IPS DF 6.9 (cell line): ENCODE measurements around the gene SLC2A1.

Experiments used
- DNase-seq: peaks from one replicate; pipeline ENCODE4 v3.0.0-alpha.2; 2013; ENCODE audit warnings: low read depth, low spot score
- H3K27ac ChIP-seq: one replicate; pipeline ENCODE4 v1.5.1; 2013; ENCODE audit warnings: low read length, control low read depth
- H3K27me3 ChIP-seq: 2 replicates; pipeline ENCODE4 v1.6.1; 2013; ENCODE audit warnings: mild to moderate bottlenecking, low read length; ENCODE audit not compliant: control insufficient read depth, insufficient read depth
- H3K36me3 ChIP-seq: 2 replicates; pipeline ENCODE4 v1.6.1; 2013; ENCODE audit warnings: low read length; ENCODE audit not compliant: control insufficient read depth, insufficient read depth
- H3K4me1 ChIP-seq: 2 replicates; pipeline ENCODE4 v1.6.1; 2013; ENCODE audit warnings: low read length; ENCODE audit not compliant: control insufficient read depth, insufficient read depth
- H3K4me3 ChIP-seq: 2 replicates; pipeline ENCODE4 v1.5.1; 2013; ENCODE audit warnings: mild to moderate bottlenecking, low read length
- H3K9me3 ChIP-seq: 2 replicates; pipeline ENCODE4 v1.6.1; 2013; ENCODE audit warnings: low read length, inconsistent platforms; ENCODE audit not compliant: control insufficient read depth, insufficient read depth
- WGBS: extraction: QIAGEN DNeasy Blood & Tissue Kit; methylation state at CpG from one replicate; pipeline ENCODE4 v1.1.7; 2013; ENCODE audit warnings: mixed read lengths, missing lambda C conversion rate; ENCODE audit not compliant: insufficient read length, insufficient coverage; 5-methylcytosine and 5-hydroxymethylcytosine counted together

Gene SLC2A1

GRCh38 chr1:42888013-42888633 lies 70.5 kb downstream of the SLC2A1 start:
- no peak for DNase-seq
- no peak overlapping the region for H3K27ac ChIP-seq
- WGBS: no CpG with 5 or more reads among the region's 31 CpGs
- no peaks in the 10 kb centered on the region for H3K4me1 ChIP-seq
- H3K27me3 ChIP-seq: no peaks in the 10 kb centered on the region
- no peak overlapping the region for H3K4me3 ChIP-seq
- H3K36me3 ChIP-seq: no peaks in the 10 kb centered on the region
- no peaks in the 10 kb centered on the region for H3K9me3 ChIP-seq

- H3K4me3 ChIP-seq: no peak overlapping the region
- H3K9me3 ChIP-seq: no peaks in the 10 kb centered on the region
- no peak for DNase-seq
- H3K36me3 ChIP-seq: no peaks in the 10 kb centered on the region
- H3K4me1 ChIP-seq: no peaks in the 10 kb centered on the region
- H3K27me3 ChIP-seq: no peaks in the 10 kb centered on the region
- no CpG with 5 or more reads among the region's 20 CpGs for WGBS
- H3K27ac ChIP-seq: no peak overlapping the region
Measured at GRCh38 chr1:42887366-42887765, 71.3 kb downstream of the SLC2A1 start.

- no peak for DNase-seq
- no peak overlapping the region for H3K27ac ChIP-seq
- no peaks in the 10 kb centered on the region for H3K9me3 ChIP-seq
- H3K4me3 ChIP-seq: no peak overlapping the region
- WGBS: no CpG with 5 or more reads among the region's 21 CpGs
- no peaks in the 10 kb centered on the region for H3K4me1 ChIP-seq
- H3K36me3 ChIP-seq: no peaks in the 10 kb centered on the region
- no peaks in the 10 kb centered on the region for H3K27me3 ChIP-seq
Measured at GRCh38 chr1:42886800-42887199, 71.9 kb downstream of the SLC2A1 start.

- Histone ChIP-seq H3K4me3 (no peak overlapping the region), H3K27me3 (no peaks in the 10 kb centered on the region), H3K36me3 (no peaks in the 10 kb centered on the region), H3K27ac (no peak overlapping the region), H3K9me3 (no peaks in the 10 kb centered on the region), H3K4me1 (no peaks in the 10 kb centered on the region)
- WGBS: no CpG with 5 or more reads among the region's 16 CpGs
- no peak for DNase-seq
Measured at GRCh38 chr1:42886046-42886739, 72.5 kb downstream of the SLC2A1 start.

GRCh38 chr1:42880384-42880783 lies 78.3 kb downstream of the SLC2A1 start:
- H3K4me3 ChIP-seq: no peak overlapping the region

GRCh38 chr1:42877380-42877779 lies 81.3 kb downstream of the SLC2A1 start:
- no peak for DNase-seq
- no peak overlapping the region for H3K4me3 ChIP-seq
- H3K36me3 ChIP-seq: no peaks in the 10 kb centered on the region
- no CpG with 5 or more reads among the region's 2 CpGs for WGBS
- no peaks in the 10 kb centered on the region for H3K4me1 ChIP-seq
- no peak overlapping the region for H3K27ac ChIP-seq
- H3K9me3 ChIP-seq: no peaks in the 10 kb centered on the region
- H3K27me3 ChIP-seq: no peaks in the 10 kb centered on the region

More at GRCh38 chr1:42880384-42880783, 78.3 kb downstream of the SLC2A1 start:
- Histone ChIP-seq H3K36me3 (no peaks in the 10 kb centered on the region), H3K9me3 (no peaks in the 10 kb centered on the region), H3K27ac (no peak overlapping the region), H3K4me1 (no peaks in the 10 kb centered on the region), H3K27me3 (no peaks in the 10 kb centered on the region)
- WGBS: no CpG with 5 or more reads among the region's 4 CpGs
- no peak for DNase-seq

- Histone ChIP-seq H3K36me3 (no peaks in the 10 kb centered on the region), H3K27ac (no peak overlapping the region), H3K4me1 (no peaks in the 10 kb centered on the region), H3K27me3 (no peaks in the 10 kb centered on the region), H3K9me3 (no peaks in the 10 kb centered on the region), H3K4me3 (no peak overlapping the region)
- DNase-seq: no peak
Measured at GRCh38 chr1:42876009-42876408, 82.7 kb downstream of the SLC2A1 start.
